KMS-11 (cell line): ENCODE data around the gene HRH4.

ENCODE experiments used
- H2AFZ ChIP-seq: fragments of 200-600 bp; sonication (generic); 2 replicates; pipeline ENCODE4 v1.6.1; 2016; ENCODE audit warnings: antibody characterized with exemption, mixed run types, low read depth
- H3K27ac ChIP-seq: fragments of 200-600 bp; sonication (generic); 2 replicates; pipeline ENCODE4 v1.6.1; 2016; ENCODE audit warnings: mild to moderate bottlenecking, mixed run types
- H3K27me3 ChIP-seq: fragments of 200-600 bp; sonication (generic); 2 replicates; pipeline ENCODE4 v1.6.1; 2017; ENCODE audit warnings: mild to moderate bottlenecking, low read depth, mixed run types, moderate library complexity; ENCODE audit not compliant: insufficient read depth
- H3K36me3 ChIP-seq: fragments of 200-600 bp; sonication (generic); 2 replicates; pipeline ENCODE4 v1.6.1; 2017; ENCODE audit warnings: mild to moderate bottlenecking, mixed run types; ENCODE audit not compliant: insufficient read depth
- H3K4me1 ChIP-seq: fragments of 200-600 bp; sonication (generic); 2 replicates; pipeline ENCODE4 v1.6.1; 2016; ENCODE audit warnings: mild to moderate bottlenecking, low read depth, mixed run types; ENCODE audit not compliant: poor library complexity, severe bottlenecking
- H3K4me2 ChIP-seq: fragments of 200-600 bp; sonication (generic); 2 replicates; pipeline ENCODE4 v1.7.0; 2016; ENCODE audit warnings: mild to moderate bottlenecking, mixed run types
- H3K4me3 ChIP-seq: fragments of 200-600 bp; sonication (generic); IDR thresholded peaks from 2 replicates; pipeline ENCODE4 v1.6.1; 2017; ENCODE audit warnings: low read depth, low read length, mixed read lengths; ENCODE audit not compliant: insufficient read depth
- H3K79me2 ChIP-seq: fragments of 200-600 bp; sonication (generic); 2 replicates; pipeline ENCODE4 v1.6.1; 2016; ENCODE audit warnings: low read depth, mixed run types; ENCODE audit not compliant: insufficient read depth
- H3K9ac ChIP-seq: fragments of 200-600 bp; sonication (generic); 2 replicates; pipeline ENCODE4 v1.6.1; 2016; ENCODE audit warnings: mild to moderate bottlenecking, mixed run types
- H4K20me1 ChIP-seq: fragments of 200-600 bp; sonication (generic); 2 replicates; pipeline ENCODE4 v1.6.1; 2016; ENCODE audit warnings: mild to moderate bottlenecking, mixed run types; ENCODE audit not compliant: insufficient read depth
- CTCF ChIP-seq: fragments of 200-600 bp; sonication (generic); conservative IDR thresholded peaks from 2 replicates; pipeline ENCODE4 v1.6.1; 2017; ENCODE audit warnings: low read depth, mild to moderate bottlenecking, antibody characterized with exemption, low read length, moderate library complexity, mixed read lengths

Gene HRH4

GRCh38 chr18:24436939-24437338 is 23.5 kb upstream of the HRH4 start:
- no peak overlapping the region for H3K4me2 ChIP-seq

GRCh38 chr18:24443870-24444269 is 16.6 kb upstream of the HRH4 start:
- Histone ChIP-seq H4K20me1 (no peaks in the 10 kb centered on the region), H3K79me2 (no peaks in the 10 kb centered on the region), H3K9ac (no peak overlapping the region), H3K27me3 (no peaks in the 10 kb centered on the region), H3K4me1 (peaks cover 56% of the 10 kb centered on the region), H3K4me2 (peak overlapping the region; percentile 55), H3K36me3 (no peaks in the 10 kb centered on the region), H2AFZ (no peak overlapping the region), H3K27ac (peak overlapping the region; percentile 23; the same call in 1 of the 2 replicates), H3K4me3 (no peak overlapping the region)
- no peak for TF ChIP-seq CTCF

More at GRCh38 chr18:24436939-24437338, 23.5 kb upstream of the HRH4 start:
- no peaks in the 10 kb centered on the region for H3K36me3 ChIP-seq
- no peaks in the 10 kb centered on the region for H4K20me1 ChIP-seq
- H2AFZ ChIP-seq, result no peak overlapping the region
- H3K9ac ChIP-seq, result no peak overlapping the region
- no peak overlapping the region for H3K4me3 ChIP-seq
- no peaks in the 10 kb centered on the region for H3K79me2 ChIP-seq
- no peaks in the 10 kb centered on the region for H3K27me3 ChIP-seq
- TF ChIP-seq CTCF, result no peak
- H3K27ac ChIP-seq, result no peak overlapping the region
- peaks cover 9% of the 10 kb centered on the region for H3K4me1 ChIP-seq

GRCh38 chr18:24446453-24446852 is 14.0 kb upstream of the HRH4 start:
- Histone ChIP-seq H3K36me3 (no peaks in the 10 kb centered on the region), H3K4me2 (peak overlapping the region; percentile 55)
- no peak for TF ChIP-seq CTCF

GRCh38 chr18:24446953-24447538 is 13.4 kb upstream of the HRH4 start:
- peak; percentile 35; the same call in 1 of the 2 replicates for TF ChIP-seq CTCF
- H3K27ac ChIP-seq, result peak overlapping the region; percentile 50; the same call in 1 of the 2 replicates
- no peaks in the 10 kb centered on the region for H3K27me3 ChIP-seq
- H3K4me2 ChIP-seq, result peak overlapping the region; percentile 55
- H3K4me3 ChIP-seq, result no peak overlapping the region
- H3K4me1 ChIP-seq, result peaks cover 56% of the 10 kb centered on the region
- no peaks in the 10 kb centered on the region for H4K20me1 ChIP-seq
- no peak overlapping the region; the same call in 1 of the 2 replicates for H3K9ac ChIP-seq
- H3K79me2 ChIP-seq, result no peaks in the 10 kb centered on the region
- no peaks in the 10 kb centered on the region for H3K36me3 ChIP-seq
- H2AFZ ChIP-seq, result no peak overlapping the region

More at GRCh38 chr18:24446453-24446852, 14.0 kb upstream of the HRH4 start:
- Histone ChIP-seq H3K27ac (peak overlapping the region; percentile 50), H3K4me3 (no peak overlapping the region), H3K9ac (no peak overlapping the region; the same call in 1 of the 2 replicates), H3K79me2 (no peaks in the 10 kb centered on the region), H3K4me1 (peaks cover 56% of the 10 kb centered on the region), H2AFZ (no peak overlapping the region), H3K27me3 (no peaks in the 10 kb centered on the region), H4K20me1 (no peaks in the 10 kb centered on the region)
